HG03565 (cell line): Measurements from ENCODE around the gene BMP5.

Source experiments
- ATAC-seq: cut with Tn5 transposase; IDR thresholded peaks from one replicate; pipeline ENCODE4 v1.9.1; 2021; ENCODE audit warnings: mild to moderate bottlenecking, moderate library complexity; ENCODE audit not compliant: unreplicated experiment

BMP5 gene

DNA sequence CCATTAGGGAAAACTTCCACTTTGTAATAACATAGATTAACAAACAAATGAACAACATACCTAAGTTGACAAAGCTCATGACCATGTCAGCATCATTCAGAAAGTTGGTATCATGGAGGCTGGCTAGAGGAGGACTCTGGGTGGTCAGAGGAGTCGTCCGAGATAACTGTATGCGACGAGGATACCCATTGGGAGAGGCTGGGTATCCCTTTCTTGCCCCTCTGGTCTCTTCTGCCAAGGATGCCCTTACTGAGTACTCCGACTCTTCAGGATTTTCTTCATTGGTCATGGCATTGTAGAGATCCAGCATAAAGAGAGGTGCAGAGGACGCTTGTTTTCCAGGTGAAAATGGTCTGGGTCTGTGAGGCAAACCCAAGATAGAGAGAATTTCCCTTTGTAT, 1.1 kb downstream of the BMP5 start:
- ATAC-seq, result no peak

DNA sequence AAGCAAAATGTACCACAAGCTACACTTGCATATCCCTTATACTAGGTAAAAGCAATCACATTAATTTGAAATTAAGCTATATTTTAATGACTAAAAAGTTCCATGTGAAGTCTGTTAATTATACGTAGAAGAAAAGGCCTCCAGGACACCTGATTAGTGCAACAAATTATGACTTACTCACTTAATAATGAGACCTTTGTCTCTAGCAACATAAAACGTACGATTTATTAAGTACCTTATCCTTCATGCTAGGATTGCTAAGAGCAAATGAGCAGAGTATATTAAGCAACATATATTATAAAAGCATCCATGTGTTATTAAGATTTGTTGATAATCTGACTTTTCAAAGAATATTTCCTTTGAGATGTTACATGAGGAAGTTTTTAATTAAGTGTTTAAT, 2.5 kb downstream of the BMP5 start:
- no peak for ATAC-seq

DNA sequence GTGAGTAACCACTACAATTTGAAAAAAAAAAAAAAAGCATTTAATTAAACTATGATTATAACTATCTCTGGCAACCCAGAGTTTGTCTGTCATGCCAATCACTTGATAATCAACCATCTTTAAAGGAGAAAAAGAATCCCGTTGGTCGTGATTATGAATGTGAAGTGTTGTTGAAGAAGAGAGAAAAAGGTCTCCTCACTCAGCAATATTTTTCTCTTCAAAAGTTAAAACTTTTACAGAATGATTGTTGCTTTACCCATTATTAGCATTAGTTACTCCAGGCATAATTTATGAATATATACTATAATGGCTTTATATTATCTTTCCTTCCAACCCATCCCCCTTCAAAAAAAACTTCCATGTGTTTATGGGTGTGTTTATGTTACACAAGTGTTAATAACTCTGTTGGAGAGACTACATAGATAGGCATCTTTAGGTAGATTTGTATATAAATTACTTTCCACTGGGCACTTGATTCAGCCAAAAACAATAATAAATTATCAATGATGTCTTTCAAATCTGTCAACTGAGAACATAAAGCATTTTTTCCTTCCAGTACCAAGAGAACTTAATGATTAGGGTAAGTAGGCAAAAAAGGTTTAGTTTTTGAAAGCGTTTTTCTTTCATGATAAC, 5.1 kb downstream of the BMP5 start:
- no peak for ATAC-seq

DNA sequence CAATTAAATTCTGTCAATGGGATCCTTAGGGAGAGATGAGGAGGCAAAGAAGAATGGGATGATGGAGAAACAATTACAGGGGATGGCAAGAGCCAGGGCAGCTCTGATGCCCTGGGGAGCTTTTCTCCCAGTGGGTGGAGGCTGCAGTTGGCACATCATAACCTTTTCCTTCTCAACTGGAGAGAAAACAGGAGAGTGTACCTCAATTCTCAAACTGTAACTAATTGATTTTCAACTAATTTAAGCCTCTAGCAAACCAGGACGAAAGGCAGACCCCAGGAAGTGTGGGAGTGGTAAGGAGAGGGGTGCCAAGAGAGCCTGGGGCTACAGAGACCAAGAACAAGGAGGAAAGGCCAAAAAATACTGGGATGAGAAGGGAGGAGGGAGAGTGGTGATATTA, 5.7 kb downstream of the BMP5 start:
- ATAC-seq, result no peak

DNA sequence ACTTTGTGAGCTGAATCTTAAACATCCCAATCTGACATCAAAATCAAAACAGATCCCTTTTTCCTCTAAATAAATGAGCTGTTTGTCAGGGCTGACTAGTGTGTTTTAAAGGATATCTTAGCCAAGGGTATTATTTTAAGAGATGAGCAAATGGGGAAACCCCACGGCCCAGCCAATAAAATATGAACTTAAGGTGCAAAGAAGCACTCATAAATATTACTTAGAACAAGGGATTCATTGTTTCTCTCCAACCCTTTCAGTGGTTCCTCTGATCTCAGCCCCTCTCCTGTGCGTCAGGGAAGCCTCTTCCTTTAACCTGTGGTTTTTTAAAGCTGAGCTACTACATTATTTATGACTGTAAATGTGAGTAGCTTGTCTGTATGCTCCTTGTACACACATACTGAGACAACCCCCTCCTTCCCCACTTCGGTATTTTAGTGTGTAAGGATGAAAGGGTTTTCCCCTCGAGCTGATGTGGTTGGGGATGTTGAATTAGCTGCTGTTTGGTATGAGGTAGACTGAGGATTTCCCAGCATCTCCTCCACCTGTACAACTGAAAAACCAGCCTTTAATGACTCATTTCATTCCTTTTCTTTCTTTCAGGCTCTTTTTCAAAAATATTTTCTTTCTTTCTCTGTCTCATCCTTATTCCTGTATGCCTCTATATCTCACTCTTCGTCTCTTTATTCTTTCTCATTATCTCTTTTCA, 6.5 kb downstream of the BMP5 start:
- ATAC-seq, result peak; percentile 96

DNA sequence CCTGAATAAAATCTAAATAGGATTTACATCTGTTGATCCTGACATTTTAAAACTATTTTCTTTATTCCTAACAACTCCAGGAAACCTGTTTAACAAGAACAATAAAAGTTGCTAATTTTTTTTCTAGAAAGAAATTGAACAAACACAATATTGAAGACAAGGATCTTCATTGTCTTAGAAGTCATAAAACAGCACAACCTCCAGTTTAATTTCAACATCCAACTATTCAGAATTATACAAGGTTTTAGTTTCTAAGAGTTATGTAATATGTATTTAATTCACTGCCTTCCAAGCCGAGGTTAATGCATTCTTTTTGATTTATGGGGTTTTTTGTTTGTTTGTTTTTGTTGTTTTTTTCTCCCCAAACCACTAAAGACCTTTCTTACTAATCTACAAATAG, 7.2 kb downstream of the BMP5 start:
- no peak for ATAC-seq

DNA sequence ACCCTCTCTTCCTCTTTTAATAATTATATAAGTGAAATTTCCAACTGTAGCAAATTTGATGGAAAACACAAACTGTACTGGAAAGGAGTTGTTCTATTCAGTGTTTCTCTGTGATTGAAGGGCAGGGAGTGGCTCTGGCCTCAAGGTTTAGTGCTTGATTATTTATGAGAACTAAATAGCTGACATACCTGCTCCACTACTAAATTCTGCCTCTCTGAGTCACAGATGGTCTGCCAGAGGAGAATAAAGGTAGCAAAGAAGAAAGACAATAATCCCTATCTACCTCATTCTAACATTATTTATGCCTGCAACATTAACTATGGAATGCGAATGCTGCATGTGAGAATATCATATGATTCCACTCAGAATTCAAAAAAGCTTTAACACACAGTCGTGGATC, 9.3 kb downstream of the BMP5 start:
- ATAC-seq, result no peak

DNA sequence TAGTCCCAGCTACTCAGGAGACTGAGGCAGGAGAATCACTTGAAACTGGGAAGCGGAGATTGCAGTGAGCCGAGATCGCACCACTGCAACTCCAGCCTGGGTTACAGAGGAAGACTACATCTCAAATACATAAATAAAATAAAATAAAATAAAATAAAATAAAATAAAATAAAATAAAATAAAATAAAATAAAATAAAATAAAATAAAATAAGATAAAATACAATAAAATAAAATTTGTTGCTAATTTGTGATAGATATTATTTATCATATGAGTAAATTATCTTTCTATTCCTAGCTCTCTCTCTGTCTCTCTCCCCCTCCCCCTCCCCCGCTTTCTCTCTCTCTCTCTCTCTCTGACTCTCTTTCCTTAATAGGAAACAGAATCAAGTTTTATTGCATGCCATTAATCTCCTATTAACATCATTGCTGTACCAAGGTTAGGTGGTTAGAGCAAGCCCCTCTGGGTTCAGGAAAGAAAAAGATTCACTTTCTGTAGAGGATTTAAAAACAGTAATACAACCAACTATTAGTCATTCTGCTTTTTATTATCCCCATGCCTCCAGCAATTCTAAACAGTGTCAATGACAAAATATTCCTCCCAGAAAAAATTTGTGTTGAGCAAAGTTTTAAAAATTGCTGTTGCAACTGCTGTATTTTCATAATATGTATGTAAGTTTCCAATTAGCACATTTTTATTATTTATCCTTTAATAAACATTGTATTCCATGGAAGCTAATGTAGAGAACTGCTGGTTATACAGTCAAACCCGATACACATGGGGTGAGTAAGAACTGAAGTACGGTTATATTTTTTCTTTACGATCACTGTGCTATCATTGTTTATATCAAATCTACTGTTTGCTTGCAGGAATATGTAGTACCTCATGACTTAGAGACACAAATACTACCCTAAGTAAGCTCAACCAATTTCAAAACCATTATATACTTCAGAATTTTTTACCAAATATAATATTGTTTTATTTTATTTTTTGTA, 22.1 kb downstream of the BMP5 start:
- ATAC-seq, result no peak

DNA sequence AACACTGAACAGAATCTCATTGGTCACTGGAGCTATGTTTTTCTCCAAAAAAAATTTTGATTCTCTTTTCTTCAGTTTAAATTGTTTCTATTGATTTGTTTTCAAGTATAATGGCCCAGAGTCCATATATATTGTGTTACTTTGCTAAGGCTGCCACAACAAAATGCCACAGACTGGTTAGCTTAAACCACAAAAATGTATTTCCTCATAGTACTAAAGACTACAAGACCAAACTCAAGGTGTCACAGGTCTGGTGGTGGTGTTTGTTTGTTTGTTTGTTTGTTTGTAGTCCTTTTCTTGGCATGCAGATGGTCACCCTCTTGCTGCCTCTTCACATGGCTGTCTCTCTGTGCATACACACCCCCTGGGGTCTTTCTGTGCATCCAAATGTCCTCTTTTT, 34.0 kb downstream of the BMP5 start:
- no peak for ATAC-seq

DNA sequence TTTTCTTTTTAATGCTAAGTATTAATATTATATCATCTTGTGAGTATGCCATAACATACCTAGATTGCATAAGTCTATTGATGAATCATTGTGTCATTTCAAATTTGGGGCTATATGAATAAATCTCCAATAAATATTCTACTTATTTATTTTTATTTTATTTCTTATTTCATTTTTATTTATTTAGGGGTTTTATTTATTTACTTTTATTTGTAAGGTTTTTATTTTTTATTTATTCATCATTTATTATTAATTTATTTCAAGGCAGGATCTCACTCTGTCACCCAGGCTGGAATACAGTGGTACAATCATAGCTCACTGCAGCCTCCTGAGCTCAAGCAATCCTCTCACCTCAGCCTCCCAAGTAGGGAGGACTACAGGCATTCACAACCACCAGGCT, 36.3 kb downstream of the BMP5 start:
- no peak for ATAC-seq

DNA sequence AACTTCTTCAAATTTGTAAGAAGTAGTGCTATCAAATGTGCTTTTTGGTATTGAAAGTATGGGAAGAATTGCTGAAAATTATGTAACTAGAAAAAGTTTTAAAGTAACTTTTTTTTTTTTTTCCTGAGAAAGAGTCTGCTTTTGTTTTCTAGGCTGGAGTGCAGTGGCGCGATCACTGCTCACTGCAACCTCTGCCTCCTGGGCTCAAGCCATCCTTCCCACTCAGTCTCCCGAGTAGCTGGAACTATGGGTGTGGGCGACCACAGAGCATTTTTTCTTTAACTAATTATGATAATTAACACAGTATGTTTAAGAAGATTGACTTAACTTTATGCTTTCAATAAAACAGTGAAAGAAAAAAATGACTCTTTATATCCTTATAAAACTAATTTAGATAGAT, 38.4 kb downstream of the BMP5 start:
- no peak for ATAC-seq

DNA sequence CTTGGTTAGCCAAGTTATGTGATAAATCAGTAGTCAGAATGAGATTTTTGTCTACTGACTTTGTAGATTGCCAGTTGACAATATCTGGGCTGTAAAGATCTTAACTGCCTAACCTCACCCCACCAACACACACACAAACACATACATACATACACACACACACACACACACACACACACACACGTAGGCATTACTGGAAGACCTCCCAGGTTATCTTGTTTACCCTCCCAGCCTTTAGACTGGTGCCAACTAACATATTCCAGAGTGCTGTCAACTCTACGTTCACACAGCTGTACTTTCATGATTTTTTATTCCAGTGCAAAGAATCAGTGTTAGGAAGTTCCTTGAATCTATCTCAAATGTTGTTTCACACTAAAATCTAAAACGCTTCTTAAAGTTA, 38.9 kb downstream of the BMP5 start:
- ATAC-seq, result no peak

DNA sequence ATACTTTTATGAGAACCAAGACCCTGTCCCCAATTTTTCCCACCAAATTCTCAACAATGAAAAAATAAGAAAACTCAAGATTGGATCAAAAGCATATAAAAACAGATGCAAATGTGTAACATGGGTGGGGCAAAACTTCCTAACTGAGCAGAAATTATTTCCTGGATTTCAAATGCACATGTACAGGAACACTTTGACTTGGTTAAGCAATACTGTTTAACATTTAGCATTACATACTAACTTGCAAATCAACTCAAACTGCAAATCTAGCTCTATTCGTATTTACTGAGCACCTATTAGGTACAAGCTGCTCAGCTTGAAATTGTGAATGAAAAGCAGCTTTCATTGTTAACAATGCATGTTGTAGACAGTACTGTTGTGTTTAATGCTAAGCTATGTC, 40.2 kb downstream of the BMP5 start:
- no peak for ATAC-seq

DNA sequence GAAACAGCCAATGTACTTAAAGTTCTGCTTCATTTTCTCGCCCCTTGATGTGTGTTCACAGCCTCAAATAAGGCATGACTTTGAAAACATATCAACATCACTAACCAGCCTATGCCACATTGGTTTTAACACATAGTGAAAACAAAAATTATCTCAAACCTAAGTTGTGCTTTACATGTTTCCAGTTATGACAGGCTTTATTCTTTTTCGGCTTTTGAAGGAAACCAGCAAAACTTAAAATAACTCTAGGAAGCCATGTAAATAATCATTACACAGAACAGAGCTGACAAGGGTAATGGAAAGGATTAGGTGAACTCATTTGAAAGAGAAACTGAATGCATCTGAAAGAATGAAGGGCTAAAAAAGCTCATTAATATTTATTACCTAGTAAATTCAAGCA, 42.1 kb downstream of the BMP5 start:
- peak; percentile 38 for ATAC-seq

DNA sequence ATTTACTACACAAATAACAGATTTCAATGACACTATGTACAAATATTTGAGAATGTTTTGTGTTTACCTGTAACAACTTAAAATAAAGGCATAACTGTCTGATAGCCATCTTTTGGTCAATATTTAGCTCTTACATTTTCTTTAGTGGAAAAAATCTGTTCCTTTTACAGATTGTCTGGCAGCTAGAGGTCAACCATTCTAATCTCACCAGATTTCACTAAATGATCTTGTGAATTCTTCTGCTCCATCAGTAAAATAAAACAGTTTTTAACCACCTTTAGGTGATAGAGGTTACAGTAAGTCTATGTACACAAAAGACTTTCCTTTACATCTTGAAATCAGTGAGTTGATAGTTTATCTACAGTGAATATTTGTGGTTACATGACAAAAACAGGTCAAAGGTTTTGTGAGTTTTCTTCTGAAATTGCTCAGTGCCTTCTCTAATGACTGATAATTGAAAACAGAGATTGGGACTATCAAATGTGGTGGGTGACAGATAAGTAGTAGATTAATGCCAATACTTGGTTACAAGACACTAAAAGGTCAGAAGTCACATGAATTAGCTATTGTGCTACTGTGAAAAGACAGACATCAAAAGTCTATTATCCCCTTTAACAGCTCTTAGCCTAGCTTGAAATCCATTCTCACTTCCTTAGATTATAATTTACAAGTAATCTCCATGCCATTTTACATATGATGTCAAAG, 47.4 kb downstream of the BMP5 start:
- no peak for ATAC-seq

DNA sequence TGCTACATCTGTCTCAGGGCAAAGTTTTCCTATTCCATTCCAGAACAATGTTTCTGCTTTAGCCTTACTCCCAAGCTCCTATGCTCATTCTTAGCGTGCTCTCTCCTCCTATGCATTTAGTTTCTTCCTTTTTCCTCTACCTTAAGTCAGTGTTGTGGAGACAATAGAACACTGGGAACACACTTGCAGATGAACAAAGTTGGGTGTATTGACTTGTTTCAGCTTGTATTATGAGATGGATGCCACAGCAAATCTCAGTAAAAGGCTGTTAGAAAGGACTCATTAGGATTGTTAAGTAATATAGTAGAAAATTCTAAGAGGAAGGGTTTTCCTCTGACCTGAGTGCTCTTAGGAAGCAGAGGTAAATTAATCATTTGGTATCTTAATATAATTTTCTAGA, 48.4 kb downstream of the BMP5 start:
- ATAC-seq, result no peak

DNA sequence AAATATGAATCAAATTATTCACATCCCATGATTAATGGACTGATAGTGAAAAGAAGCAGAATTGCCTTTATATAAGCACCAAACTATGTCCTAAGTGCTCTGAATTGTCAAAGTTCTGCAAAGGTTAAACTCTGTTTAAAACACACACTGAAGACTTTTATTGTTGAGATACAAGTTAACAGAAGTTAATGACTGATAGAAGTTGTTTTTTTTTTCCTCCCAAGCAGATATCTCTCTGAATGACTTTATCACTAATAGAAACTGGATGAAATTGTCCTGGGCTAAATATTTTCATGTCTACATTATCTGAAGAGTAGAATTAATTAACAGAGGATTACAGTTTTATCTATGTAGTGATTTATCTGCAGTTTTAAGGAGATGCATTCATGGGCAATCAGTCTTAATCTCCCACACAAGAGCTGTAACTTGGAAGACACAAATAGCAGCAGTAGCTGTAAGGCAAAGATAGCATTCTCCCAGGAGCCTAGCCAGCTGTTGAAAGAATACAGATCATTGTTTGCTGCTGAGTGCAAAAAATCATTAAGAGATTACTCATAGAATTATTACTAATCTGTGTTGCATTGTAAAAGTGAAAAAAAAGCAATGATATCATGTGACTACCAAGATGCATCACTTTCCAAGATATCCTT, 49.9 kb downstream of the BMP5 start:
- no peak for ATAC-seq

DNA sequence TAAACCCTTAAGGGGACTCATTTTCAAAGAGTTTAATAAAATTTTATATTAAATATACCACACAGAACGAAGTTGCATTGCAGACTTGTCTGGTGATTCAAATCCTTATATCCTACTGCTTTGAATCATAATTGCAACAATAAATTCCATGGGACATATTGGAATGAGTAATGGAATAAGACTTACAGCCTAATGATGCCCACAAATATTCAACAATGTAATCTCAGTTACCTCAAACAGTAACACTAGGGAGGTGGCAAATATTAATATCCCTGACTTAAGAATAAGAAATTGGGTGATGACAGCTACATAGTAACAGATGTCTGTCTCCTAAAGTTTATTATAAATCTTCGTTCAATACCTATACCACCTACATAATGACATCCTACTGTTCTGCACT, 52.6 kb downstream of the BMP5 start:
- ATAC-seq, result no peak

DNA sequence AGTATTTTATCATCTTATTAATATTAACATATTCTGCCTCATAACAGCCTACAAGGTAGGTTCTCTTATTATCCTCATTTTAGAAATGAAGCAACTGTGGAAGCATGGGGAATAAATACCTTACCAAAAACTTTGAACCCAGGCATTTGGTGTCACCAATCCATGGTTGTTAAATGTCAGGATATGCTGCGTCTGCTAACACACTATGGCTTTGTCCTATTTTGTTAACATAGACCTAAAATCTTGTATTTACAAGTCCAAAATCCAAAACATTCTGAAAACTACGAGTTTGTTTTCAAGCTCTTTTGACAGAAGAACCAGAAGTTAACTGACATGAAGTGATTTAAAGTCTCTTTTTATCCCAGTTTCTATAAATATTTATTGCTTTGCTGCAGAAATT, 53.4 kb downstream of the BMP5 start:
- ATAC-seq, result no peak

DNA sequence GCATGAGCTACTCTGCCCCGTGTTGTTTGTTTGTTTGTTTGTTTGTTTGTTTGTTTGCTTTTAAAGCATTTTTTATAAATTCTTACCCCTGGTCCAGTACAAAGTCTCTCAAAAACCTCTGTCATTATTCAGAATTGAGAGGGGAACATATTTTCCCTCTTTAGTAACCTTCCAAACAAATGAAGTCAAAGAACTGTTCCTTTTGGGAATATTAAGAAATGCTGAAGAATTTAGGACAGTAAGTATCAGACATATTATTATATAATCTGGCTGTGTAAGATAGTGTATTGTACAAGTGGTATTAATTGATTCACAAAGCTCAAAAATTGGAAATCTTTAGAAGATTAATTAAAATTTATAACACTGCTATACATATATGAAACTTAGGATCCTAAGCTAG, 54.7 kb downstream of the BMP5 start:
- ATAC-seq, result no peak

DNA sequence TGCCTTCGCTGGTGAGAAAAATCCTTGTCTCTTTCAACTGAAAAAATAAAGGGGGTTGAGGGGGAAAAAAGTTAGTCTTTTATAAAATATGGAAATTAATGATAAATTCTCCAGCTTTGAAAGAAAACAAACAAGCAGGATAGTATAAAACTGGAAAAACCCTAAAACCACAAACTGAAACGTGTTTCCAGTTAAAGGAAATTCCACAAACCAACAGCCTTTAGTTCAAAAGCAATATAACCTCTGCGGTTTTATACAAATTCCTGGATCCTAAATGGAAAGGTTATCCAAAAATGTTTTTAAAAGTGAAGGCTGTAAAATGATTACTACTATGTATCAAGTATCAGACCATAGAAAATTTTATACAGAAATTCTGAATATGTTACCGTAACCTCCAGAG, 55.6 kb downstream of the BMP5 start:
- no peak for ATAC-seq
